Sigmoid colon (tissue), 4 donors: ENCODE results near the gene PLCG1.

ENCODE experiments used
- EP300 ChIP-seq, 4 donors: sonication (generic); formaldehyde crosslinking; IDR thresholded peaks; one replicate each; pipeline ENCODE4 v1.6.1; 2017; ENCODE audit warnings: antibody characterized with exemption in 4 of 4
- POLR2A ChIP-seq, 2 donors: fragments of 450-650 bp; IDR thresholded peaks; one replicate each; pipeline ENCODE4 v1.6.1; 2016; ENCODE audit warnings: antibody characterized with exemption in 2 of 2, mild to moderate bottlenecking in 2 of 2, moderate library complexity in 2 of 2
- POLR2AphosphoS5 ChIP-seq, 4 donors: sonication (generic); formaldehyde crosslinking; IDR thresholded peaks; one replicate each; pipeline ENCODE4 v1.6.1; 2017; ENCODE audit warnings: antibody characterized with exemption in 4 of 4
- TF ChIP-seq, protein P1 (sequence below), 4 experiments: fragments of 450-650 bp in 3 of 4; fragments of 200-600 bp in 1 of 4; IDR thresholded peaks; one replicate each; pipeline ENCODE4 v1.5.1; 2016 to 2019; ENCODE audit warnings: antibody characterized with exemption in 4 of 4, mild to moderate bottlenecking in 3 of 4, moderate library complexity in 2 of 4

- no peak for TF ChIP-seq POLR2AphosphoS5 (IDR thresholded peaks at IDR 0.05)
- TF ChIP-seq, protein P1, sequence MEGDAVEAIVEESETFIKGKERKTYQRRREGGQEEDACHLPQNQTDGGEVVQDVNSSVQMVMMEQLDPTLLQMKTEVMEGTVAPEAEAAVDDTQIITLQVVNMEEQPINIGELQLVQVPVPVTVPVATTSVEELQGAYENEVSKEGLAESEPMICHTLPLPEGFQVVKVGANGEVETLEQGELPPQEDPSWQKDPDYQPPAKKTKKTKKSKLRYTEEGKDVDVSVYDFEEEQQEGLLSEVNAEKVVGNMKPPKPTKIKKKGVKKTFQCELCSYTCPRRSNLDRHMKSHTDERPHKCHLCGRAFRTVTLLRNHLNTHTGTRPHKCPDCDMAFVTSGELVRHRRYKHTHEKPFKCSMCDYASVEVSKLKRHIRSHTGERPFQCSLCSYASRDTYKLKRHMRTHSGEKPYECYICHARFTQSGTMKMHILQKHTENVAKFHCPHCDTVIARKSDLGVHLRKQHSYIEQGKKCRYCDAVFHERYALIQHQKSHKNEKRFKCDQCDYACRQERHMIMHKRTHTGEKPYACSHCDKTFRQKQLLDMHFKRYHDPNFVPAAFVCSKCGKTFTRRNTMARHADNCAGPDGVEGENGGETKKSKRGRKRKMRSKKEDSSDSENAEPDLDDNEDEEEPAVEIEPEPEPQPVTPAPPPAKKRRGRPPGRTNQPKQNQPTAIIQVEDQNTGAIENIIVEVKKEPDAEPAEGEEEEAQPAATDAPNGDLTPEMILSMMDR (IDR thresholded peaks at IDR 0.05), result no peak
- TF ChIP-seq POLR2A (IDR thresholded peaks at IDR 0.05), result no peak
- TF ChIP-seq EP300 (IDR thresholded peaks at IDR 0.05), result no peak
Observed at GRCh38 chr20:41124451-41125094, 12.8 kb upstream of the PLCG1 start.
